ENCODE measurements around the gene MAP2. TPM values are rescaled to one million over a fixed set of nuclear protein-coding genes. Genes with fewer than 3 reads are reported as not detected.

MAP2 gene
- total RNA-seq, 4 donors from 2014 or later = 5.8 to 14.5 (median 8.8) TPM

- H3K4me3 ChIP-seq = no peak overlapping the region
- H3K27me3 ChIP-seq = no peaks in the 10 kb centered on the region
- no peaks in the 10 kb centered on the region for H3K4me1 ChIP-seq
- H3K36me3 ChIP-seq = no peaks in the 10 kb centered on the region
- no peak for DNase-seq
- 88 to 89% methylated on average over 1 of the region's 1 CpG for WGBS, 2 donors
- TF ChIP-seq CTCF (IDR thresholded peaks at IDR 0.05) (no peak), POLR2A (IDR thresholded peaks at IDR 0.05) (no peak)
- no peaks in the 10 kb centered on the region for H3K9me3 ChIP-seq
- no peak overlapping the region for H3K27ac ChIP-seq
- intact Hi-C loops (cut with DNase I) = no loop called here
Measured at GRCh38 chr2:209601497-209601896, 177.7 kb downstream of the MAP2 start.

- TF ChIP-seq POLR2A (IDR thresholded peaks at IDR 0.05) (no peak), CTCF (IDR thresholded peaks at IDR 0.05) (no peak)
- H3K4me1 ChIP-seq = no peaks in the 10 kb centered on the region
- WGBS, 2 donors = 39 to 44% methylated on average over 1 of the region's 1 CpG
- intact Hi-C loops (cut with DNase I) = no loop called here
- no peaks in the 10 kb centered on the region for H3K9me3 ChIP-seq
- no peaks in the 10 kb centered on the region for H3K36me3 ChIP-seq
- H3K27me3 ChIP-seq = no peaks in the 10 kb centered on the region
- no peak overlapping the region for H3K27ac ChIP-seq
- H3K4me3 ChIP-seq = no peak overlapping the region
- no peak for DNase-seq
Measured at GRCh38 chr2:209602259-209602658, 178.4 kb downstream of the MAP2 start.

- H3K36me3 ChIP-seq = no peaks in the 10 kb centered on the region
- no peak overlapping the region for H3K27ac ChIP-seq
- no peak overlapping the region for H3K4me3 ChIP-seq
- H3K9me3 ChIP-seq = no peaks in the 10 kb centered on the region
- 62 to 80% methylated on average over 2 of the region's 2 CpGs for WGBS, 2 donors
- TF ChIP-seq POLR2A (IDR thresholded peaks at IDR 0.05) = no peak
- TF ChIP-seq CTCF (IDR thresholded peaks at IDR 0.05) = no peak
- DNase-seq = no peak
- H3K4me1 ChIP-seq = no peaks in the 10 kb centered on the region
- no peaks in the 10 kb centered on the region for H3K27me3 ChIP-seq
- intact Hi-C loops (cut with DNase I) = no loop called here
Measured at GRCh38 chr2:209609531-209609930, 185.7 kb downstream of the MAP2 start.

GRCh38 chr2:209610631-209611030 is 186.8 kb downstream of the MAP2 start:
- intact Hi-C loops (cut with DNase I) = no loop called here
- H3K27ac ChIP-seq = no peak overlapping the region
- no peaks in the 10 kb centered on the region for H3K36me3 ChIP-seq
- WGBS, 2 donors = 84 to 97% methylated on average over 1 of the region's 1 CpG
- DNase-seq = no peak
- H3K4me1 ChIP-seq = no peaks in the 10 kb centered on the region
- H3K9me3 ChIP-seq = no peaks in the 10 kb centered on the region
- no peak overlapping the region for H3K4me3 ChIP-seq
- H3K27me3 ChIP-seq = no peaks in the 10 kb centered on the region
- TF ChIP-seq CTCF (IDR thresholded peaks at IDR 0.05) = no peak
- TF ChIP-seq POLR2A (IDR thresholded peaks at IDR 0.05) = no peak

- Histone ChIP-seq H3K9me3 (no peaks in the 10 kb centered on the region), H3K27me3 (no peaks in the 10 kb centered on the region), H3K4me1 (no peaks in the 10 kb centered on the region), H3K4me3 (no peak overlapping the region), H3K27ac (no peak overlapping the region), H3K36me3 (no peaks in the 10 kb centered on the region)
- intact Hi-C loops (cut with DNase I) = no loop called here
- DNase-seq = no peak
- TF ChIP-seq CTCF (IDR thresholded peaks at IDR 0.05) (no peak), POLR2A (IDR thresholded peaks at IDR 0.05) (no peak)
- WGBS, 2 donors = 63 to 69% methylated on average over 5 of the region's 5 CpGs
Measured at GRCh38 chr2:209613649-209614305, 189.9 kb downstream of the MAP2 start.
